ENCODE measurements around the gene LIN52.
A peak's percentile ranks its signal among the peaks of the same experiment; 100 is the strongest.
"Not testable (repeated sequence)": the region's sequence is repeated elsewhere in the genome, so short reads cannot be mapped to it uniquely, and the experiment has no call there.

LIN52 gene

GRCh38 chr14:74111395-74112216, 26.9 kb downstream of the LIN52 start:
- DNase-seq: peak; percentile 71

- not testable (repeated sequence) for DNase-seq
These were observed 40.7 kb downstream of the LIN52 start for GRCh38 chr14:74125487-74125886.

- no peak for DNase-seq
These were observed 41.7 kb downstream of the LIN52 start for GRCh38 chr14:74126315-74127013.

GRCh38 chr14:74127634-74128033, 42.9 kb downstream of the LIN52 start:
- no peak for DNase-seq

GRCh38 chr14:74133833-74134481, 49.2 kb downstream of the LIN52 start:
- no peak for DNase-seq

GRCh38 chr14:74134484-74134883, 49.7 kb downstream of the LIN52 start:
- DNase-seq: no peak

- DNase-seq: no peak
These were observed 50.7 kb downstream of the LIN52 start for GRCh38 chr14:74135426-74135825.

- DNase-seq: peak; percentile 98
These were observed 55.7 kb downstream of the LIN52 start for GRCh38 chr14:74140374-74140850.

- no peak for DNase-seq
These were observed 56.9 kb downstream of the LIN52 start for GRCh38 chr14:74141703-74142102.

- no peak for DNase-seq
These were observed 57.8 kb downstream of the LIN52 start for GRCh38 chr14:74142523-74142922.

GRCh38 chr14:74144789-74145188, 60.0 kb downstream of the LIN52 start:
- DNase-seq: no peak

- no peak for DNase-seq
These were observed 62.8 kb downstream of the LIN52 start for GRCh38 chr14:74147571-74147970.

- no peak for DNase-seq
These were observed 63.9 kb downstream of the LIN52 start for GRCh38 chr14:74148705-74149104.

GRCh38 chr14:74155287-74155686, 70.5 kb downstream of the LIN52 start:
- DNase-seq: no peak

GRCh38 chr14:74155749-74156148, 71.0 kb downstream of the LIN52 start:
- DNase-seq: no peak

- no peak for DNase-seq
These were observed 76.0 kb downstream of the LIN52 start for GRCh38 chr14:74160763-74161162.

GRCh38 chr14:74161526-74162158, 76.9 kb downstream of the LIN52 start:
- no peak for DNase-seq

GRCh38 chr14:74169906-74170305, 85.2 kb downstream of the LIN52 start:
- no peak for DNase-seq

- no peak for DNase-seq
These were observed 91.6 kb downstream of the LIN52 start for GRCh38 chr14:74176400-74176793.

GRCh38 chr14:74179856-74180255, 95.1 kb downstream of the LIN52 start:
- DNase-seq: no peak

GRCh38 chr14:74190927-74191575, 106.3 kb downstream of the LIN52 start:
- DNase-seq: no peak

GRCh38 chr14:74194506-74195274, 109.9 kb downstream of the LIN52 start:
- DNase-seq: no peak
